ENCODE data around the gene TLX1. TPM values are rescaled to one million over a fixed set of nuclear protein-coding genes. Genes with fewer than 3 reads are reported as not detected.

TLX1 gene
- total and polyA plus RNA-seq, 9 of the 15 experiments (the other 6 are each of a cell fraction or from before 2014, with no cell fraction given) = 0.03 to 3.3 (median 0.19) TPM; not detected in 1

DNA sequence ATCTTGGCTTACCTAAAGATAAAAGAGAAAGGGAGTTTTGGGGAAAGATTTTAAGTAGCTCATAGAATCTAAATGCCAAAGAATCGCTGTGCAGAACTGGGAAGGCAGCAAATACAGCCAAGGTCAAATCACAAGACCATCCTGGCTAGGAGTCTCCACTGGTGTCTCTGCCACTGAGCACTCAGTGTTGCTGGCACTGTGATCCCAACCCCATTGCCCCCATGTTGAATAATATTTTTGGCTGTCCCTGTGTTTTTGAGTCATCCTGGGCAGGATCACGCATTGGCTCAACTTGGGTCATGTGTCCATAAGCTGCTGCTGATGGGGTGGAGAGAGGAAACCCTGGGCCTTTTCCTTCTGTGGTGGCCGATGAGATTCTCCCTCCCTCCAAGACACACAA is 21.2 kb downstream of the TLX1 start:
- Histone ChIP-seq H3K4me1 (replicated peaks in 1 of 2; ENCODE audit: control insufficient read depth in 2 of 2, insufficient read depth in 2 of 2, low read length in 2 of 2) (no peaks in the 10 kb centered on the region), H2AFZ (ENCODE audit: low read depth, low read length) (no peak overlapping the region), H3K4me3 (no peak overlapping the region), H3K79me2 (ENCODE audit: control insufficient read depth, insufficient read depth, low read length) (no peaks in the 10 kb centered on the region), H3K4me2 (ENCODE audit: insufficient read depth, low read length) (no peak overlapping the region), H3K9ac (ENCODE audit: insufficient read depth in 1 of 2, low read depth in 2 of 2, low read length in 2 of 2) (no peak overlapping the region), H4K20me1 (replicated peaks; ENCODE audit: control insufficient read depth, insufficient read depth, low read length) (no peaks in the 10 kb centered on the region), H3K27ac (ENCODE audit: extremely low read depth, low read depth, low read length) (no peak overlapping the region), H3K9me3 (replicated peaks; ENCODE audit: control insufficient read depth, insufficient read depth, low read depth, low read length) (0 out of 2 replicates have a peak, but pooled peaks cover 2% of the 10 kb centered on the region), H3K36me3 (ENCODE audit: control insufficient read depth, insufficient read depth, low read length) (no peaks in the 10 kb centered on the region), H3K9me1 (ENCODE audit: control insufficient read depth, insufficient read depth, low read length) (no peaks in the 10 kb centered on the region), H3K27me3 (ENCODE audit: control insufficient read depth in 2 of 2, insufficient read depth in 2 of 2, low read length in 2 of 2) (peaks cover 10 to 11% of the 10 kb centered on the region in 2 experiments; a peak in 4 of 5 replicates)
- FAIRE-seq = no peak
- BruUV-seq (replicated peaks) = no TSS peak
- in situ Hi-C loops (cut with MboI) (no loop called here), intact Hi-C loops (cut with micrococcal nuclease) (no loop called here)
- WGBS (ENCODE audit: insufficient coverage, low coverage, missing lambda C conversion rate) = 4% methylated on average over 3 of the region's 3 CpGs
- POLR2A ChIA-PET = interaction anchor here (0.6 to 1.1 kb wide), 3 partner anchors 10 to 458 kb away, joined by 3 read pairs; no protein-coding TSS in a partner anchor
- DNase-seq (ENCODE audit: extremely low read depth in 1 of 4, low spot score in 3 of 4) = no peak
- CTCF ChIA-PET (ENCODE audit: low intra/inter-chr PET ratio) = no interaction called here
- no peak for ATAC-seq
- TF ChIP-seq, protein P1, sequence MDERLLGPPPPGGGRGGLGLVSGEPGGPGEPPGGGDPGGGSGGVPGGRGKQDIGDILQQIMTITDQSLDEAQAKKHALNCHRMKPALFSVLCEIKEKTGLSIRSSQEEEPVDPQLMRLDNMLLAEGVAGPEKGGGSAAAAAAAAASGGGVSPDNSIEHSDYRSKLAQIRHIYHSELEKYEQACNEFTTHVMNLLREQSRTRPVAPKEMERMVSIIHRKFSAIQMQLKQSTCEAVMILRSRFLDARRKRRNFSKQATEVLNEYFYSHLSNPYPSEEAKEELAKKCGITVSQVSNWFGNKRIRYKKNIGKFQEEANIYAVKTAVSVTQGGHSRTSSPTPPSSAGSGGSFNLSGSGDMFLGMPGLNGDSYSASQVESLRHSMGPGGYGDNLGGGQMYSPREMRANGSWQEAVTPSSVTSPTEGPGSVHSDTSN (CRISPR knock-in tag; IDR thresholded peaks at IDR 0.05; ENCODE audit: low read depth) = no peak
- TF ChIP-seq, protein P1 (tag; conservative IDR thresholded peaks at IDR 0.05; ENCODE audit: low read depth) = no peak
- TF ChIP-seq, protein P2, sequence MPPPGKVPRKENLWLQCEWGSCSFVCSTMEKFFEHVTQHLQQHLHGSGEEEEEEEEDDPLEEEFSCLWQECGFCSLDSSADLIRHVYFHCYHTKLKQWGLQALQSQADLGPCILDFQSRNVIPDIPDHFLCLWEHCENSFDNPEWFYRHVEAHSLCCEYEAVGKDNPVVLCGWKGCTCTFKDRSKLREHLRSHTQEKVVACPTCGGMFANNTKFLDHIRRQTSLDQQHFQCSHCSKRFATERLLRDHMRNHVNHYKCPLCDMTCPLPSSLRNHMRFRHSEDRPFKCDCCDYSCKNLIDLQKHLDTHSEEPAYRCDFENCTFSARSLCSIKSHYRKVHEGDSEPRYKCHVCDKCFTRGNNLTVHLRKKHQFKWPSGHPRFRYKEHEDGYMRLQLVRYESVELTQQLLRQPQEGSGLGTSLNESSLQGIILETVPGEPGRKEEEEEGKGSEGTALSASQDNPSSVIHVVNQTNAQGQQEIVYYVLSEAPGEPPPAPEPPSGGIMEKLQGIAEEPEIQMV (tag; conservative IDR thresholded peaks at IDR 0.05; ENCODE audit: low read depth) = no peak
- no peak for TF ChIP-seq CCNT2 (IDR thresholded peaks at IDR 0.05; ENCODE audit: borderline replicate concordance, extremely low read depth, insufficient read length, low read depth, low read length)
- TF ChIP-seq, protein P3, sequence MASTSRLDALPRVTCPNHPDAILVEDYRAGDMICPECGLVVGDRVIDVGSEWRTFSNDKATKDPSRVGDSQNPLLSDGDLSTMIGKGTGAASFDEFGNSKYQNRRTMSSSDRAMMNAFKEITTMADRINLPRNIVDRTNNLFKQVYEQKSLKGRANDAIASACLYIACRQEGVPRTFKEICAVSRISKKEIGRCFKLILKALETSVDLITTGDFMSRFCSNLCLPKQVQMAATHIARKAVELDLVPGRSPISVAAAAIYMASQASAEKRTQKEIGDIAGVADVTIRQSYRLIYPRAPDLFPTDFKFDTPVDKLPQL (IDR thresholded peaks at IDR 0.05; ENCODE audit: extremely low read depth, insufficient read length) = no peak
- TF ChIP-seq, protein P4, sequence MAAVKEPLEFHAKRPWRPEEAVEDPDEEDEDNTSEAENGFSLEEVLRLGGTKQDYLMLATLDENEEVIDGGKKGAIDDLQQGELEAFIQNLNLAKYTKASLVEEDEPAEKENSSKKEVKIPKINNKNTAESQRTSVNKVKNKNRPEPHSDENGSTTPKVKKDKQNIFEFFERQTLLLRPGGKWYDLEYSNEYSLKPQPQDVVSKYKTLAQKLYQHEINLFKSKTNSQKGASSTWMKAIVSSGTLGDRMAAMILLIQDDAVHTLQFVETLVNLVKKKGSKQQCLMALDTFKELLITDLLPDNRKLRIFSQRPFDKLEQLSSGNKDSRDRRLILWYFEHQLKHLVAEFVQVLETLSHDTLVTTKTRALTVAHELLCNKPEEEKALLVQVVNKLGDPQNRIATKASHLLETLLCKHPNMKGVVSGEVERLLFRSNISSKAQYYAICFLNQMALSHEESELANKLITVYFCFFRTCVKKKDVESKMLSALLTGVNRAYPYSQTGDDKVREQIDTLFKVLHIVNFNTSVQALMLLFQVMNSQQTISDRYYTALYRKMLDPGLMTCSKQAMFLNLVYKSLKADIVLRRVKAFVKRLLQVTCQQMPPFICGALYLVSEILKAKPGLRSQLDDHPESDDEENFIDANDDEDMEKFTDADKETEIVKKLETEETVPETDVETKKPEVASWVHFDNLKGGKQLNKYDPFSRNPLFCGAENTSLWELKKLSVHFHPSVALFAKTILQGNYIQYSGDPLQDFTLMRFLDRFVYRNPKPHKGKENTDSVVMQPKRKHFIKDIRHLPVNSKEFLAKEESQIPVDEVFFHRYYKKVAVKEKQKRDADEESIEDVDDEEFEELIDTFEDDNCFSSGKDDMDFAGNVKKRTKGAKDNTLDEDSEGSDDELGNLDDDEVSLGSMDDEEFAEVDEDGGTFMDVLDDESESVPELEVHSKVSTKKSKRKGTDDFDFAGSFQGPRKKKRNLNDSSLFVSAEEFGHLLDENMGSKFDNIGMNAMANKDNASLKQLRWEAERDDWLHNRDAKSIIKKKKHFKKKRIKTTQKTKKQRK (IDR thresholded peaks at IDR 0.05; ENCODE audit: borderline replicate concordance, low read depth, low read length) = no peak
- TF ChIP-seq, protein P5, sequence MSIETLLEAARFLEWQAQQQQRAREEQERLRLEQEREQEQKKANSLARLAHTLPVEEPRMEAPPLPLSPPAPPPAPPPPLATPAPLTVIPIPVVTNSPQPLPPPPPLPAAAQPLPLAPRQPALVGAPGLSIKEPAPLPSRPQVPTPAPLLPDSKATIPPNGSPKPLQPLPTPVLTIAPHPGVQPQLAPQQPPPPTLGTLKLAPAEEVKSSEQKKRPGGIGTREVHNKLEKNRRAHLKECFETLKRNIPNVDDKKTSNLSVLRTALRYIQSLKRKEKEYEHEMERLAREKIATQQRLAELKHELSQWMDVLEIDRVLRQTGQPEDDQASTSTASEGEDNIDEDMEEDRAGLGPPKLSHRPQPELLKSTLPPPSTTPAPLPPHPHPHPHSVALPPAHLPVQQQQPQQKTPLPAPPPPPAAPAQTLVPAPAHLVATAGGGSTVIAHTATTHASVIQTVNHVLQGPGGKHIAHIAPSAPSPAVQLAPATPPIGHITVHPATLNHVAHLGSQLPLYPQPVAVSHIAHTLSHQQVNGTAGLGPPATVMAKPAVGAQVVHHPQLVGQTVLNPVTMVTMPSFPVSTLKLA (conservative IDR thresholded peaks at IDR 0.05) = no peak
- TF ChIP-seq ZNF589 (CRISPR knock-in tag; IDR thresholded peaks at IDR 0.05; ENCODE audit: low read depth) = no peak
- no peak for TF ChIP-seq ZNF354B (CRISPR knock-in tag; IDR thresholded peaks at IDR 0.05)
- no peak for TF ChIP-seq ZNF431 (CRISPR knock-in tag; IDR thresholded peaks at IDR 0.05)
- TF ChIP-seq FOXA1 (IDR thresholded peaks at IDR 0.05; ENCODE audit: borderline replicate concordance) = no peak
- TF ChIP-seq HDAC2 (IDR thresholded peaks at IDR 0.05) = no peak
